ENCODE results near the gene PRKCE. TPM values are rescaled to one million over a fixed set of nuclear protein-coding genes. Genes with fewer than 3 reads are reported as not detected.

PRKCE gene
- total and polyA plus RNA-seq, 2 of the 8 experiments (the other 6 are each of a cell fraction or from before 2014, with no cell fraction given), result 0.54 to 2.1 TPM

- Histone ChIP-seq H4K8ac (ENCODE audit: extremely low read depth, insufficient read depth, low read length) (no peak overlapping the region), H3K36me3 (ENCODE audit: control insufficient read depth in 2 of 4, insufficient read depth in 4 of 4, low read length in 3 of 4) (no peaks in the 10 kb centered on the region), H3K79me2 (ENCODE audit: control insufficient read depth in 1 of 2, insufficient read depth in 2 of 2, low read length in 2 of 2) (no peaks in the 10 kb centered on the region), H4K20me1 (replicated peaks in 1 of 2; ENCODE audit: control insufficient read depth in 1 of 2, insufficient read depth in 2 of 2, low read length in 2 of 2) (no peaks in the 10 kb centered on the region), H3K79me1 (ENCODE audit: low read depth, low read length) (no peaks in the 10 kb centered on the region), H2BK120ac (replicated peaks; ENCODE audit: low read depth, low read length) (no peak overlapping the region), H3K4me2 (ENCODE audit: insufficient read depth in 1 of 2, low read depth in 2 of 2, low read length in 2 of 2) (no peak overlapping the region), H3K23ac (ENCODE audit: insufficient read length) (no peak overlapping the region), H3K9me3 (ENCODE audit: insufficient read depth in 2 of 2, low read depth in 1 of 2, low read length in 1 of 2) (no peaks in the 10 kb centered on the region), H3K14ac (ENCODE audit: insufficient read length) (no peak overlapping the region), H3K27ac (ENCODE audit: low read depth, low read length) (no peak overlapping the region), H3K4me1 (replicated peaks in 1 of 4; ENCODE audit: control insufficient read depth in 3 of 4, insufficient read depth in 4 of 4, low read length in 3 of 4) (no peaks in the 10 kb centered on the region; a peak in 1 of 7 replicates), H3K4me3 (ENCODE audit: extremely low read depth in 1 of 4, insufficient read depth in 2 of 4, low read depth in 3 of 4, low read length in 4 of 4) (no peak overlapping the region), H3K4ac (replicated peaks; ENCODE audit: insufficient read length, low read depth, low read length) (no peak overlapping the region), H2AFZ (ENCODE audit: low read length) (no peak overlapping the region), H2BK20ac (ENCODE audit: low read length) (no peak overlapping the region), H2BK5ac (ENCODE audit: low read depth, low read length) (no peak overlapping the region), H3K56ac (replicated peaks; ENCODE audit: insufficient read length, low read depth, low read length) (no peak overlapping the region), H3K27me3 (replicated peaks in 1 of 4; ENCODE audit: control insufficient read depth in 3 of 4, extremely low read depth in 1 of 4, insufficient read depth in 3 of 4, low read length in 3 of 4) (no peaks in the 10 kb centered on the region), H3K23me2 (ENCODE audit: low read depth, low read length) (no peaks in the 10 kb centered on the region), H4K5ac (ENCODE audit: insufficient read length, low read depth, low read length) (no peak overlapping the region), H3K18ac (ENCODE audit: extremely low read depth, low read length) (no peak overlapping the region), H3K9ac (replicated peaks in 1 of 4; ENCODE audit: extremely low read depth in 1 of 4, low read depth in 3 of 4, low read length in 3 of 4) (no peak overlapping the region), H2BK15ac (ENCODE audit: low read length) (no peak overlapping the region), H2AK5ac (ENCODE audit: low read depth, low read length) (no peak overlapping the region), H2BK12ac (ENCODE audit: low read depth, low read length) (no peak overlapping the region), H4K91ac (replicated peaks; ENCODE audit: insufficient read length, low read length) (no peak overlapping the region)
- DNase-seq (ENCODE audit: low read depth in 1 of 2, low spot score in 2 of 2) (no peak), FAIRE-seq (no peak)
- WGBS, 2 experiments (ENCODE audit: extremely low coverage in 1 of 2, insufficient coverage in 1 of 2, insufficient read length in 1 of 2, insufficient replicate concordance in 2 of 2, low coverage in 1 of 2, low lambda C conversion rate in 2 of 2, missing lambda C conversion rate in 1 of 2), result 95% methylated on average over 3 of the region's 3 CpGs; no CpG with 5 or more reads in 1 of the 2 experiments
- ChIA-PET POLR2A (ENCODE audit: partially characterized antibody) (no interaction called here), CTCF (ENCODE audit: partially characterized antibody) (interaction anchor here (0.9 to 2.3 kb wide), 7 partner anchors 10 to 76 kb away, joined by 3 to 9 read pairs (median 3); no protein-coding TSS in a partner anchor)
- TF ChIP-seq KDM4A (IDR thresholded peaks at IDR 0.05; ENCODE audit: low read depth, low read length, severe bottlenecking), result no peak
- TF ChIP-seq ASH2L (IDR thresholded peaks at IDR 0.05; ENCODE audit: low read length), result no peak
- TF ChIP-seq HDAC6 (IDR thresholded peaks at IDR 0.05; ENCODE audit: low read depth, low read length), result no peak
- no peak for TF ChIP-seq YY1 (IDR thresholded peaks at IDR 0.05; ENCODE audit: low read depth, low read length)
- no peak for TF ChIP-seq POLR2A (IDR thresholded peaks at IDR 0.05; ENCODE audit: control extremely low read depth in 1 of 2, low read depth in 2 of 2, low read length in 2 of 2)
- no peak for TF ChIP-seq CHD2 (IDR thresholded peaks at IDR 0.05; ENCODE audit: low read length)
- TF ChIP-seq SP1 (IDR thresholded peaks at IDR 0.05; ENCODE audit: low read depth, low read length), result no peak
- no peak for TF ChIP-seq ZNF274 (IDR thresholded peaks at IDR 0.05; ENCODE audit: borderline replicate concordance, extremely low read depth, low read length)
- no peak for TF ChIP-seq FOSL1 (IDR thresholded peaks at IDR 0.05; ENCODE audit: insufficient read depth, low read depth, low read length)
- no peak for TF ChIP-seq PHF8 (conservative IDR thresholded peaks at IDR 0.05; ENCODE audit: low read depth, low read length)
- TF ChIP-seq GABPA (IDR thresholded peaks at IDR 0.05; ENCODE audit: borderline replicate concordance, insufficient read depth, low read length), result no peak
- no peak for TF ChIP-seq TEAD4 (IDR thresholded peaks at IDR 0.05; ENCODE audit: low read depth, low read length)
- no peak for TF ChIP-seq SAP30 (IDR thresholded peaks at IDR 0.05; ENCODE audit: insufficient read depth, insufficient replicate concordance, low read length)
- no peak for TF ChIP-seq KDM1A (IDR thresholded peaks at IDR 0.05; ENCODE audit: borderline replicate concordance, low read length)
- no peak for TF ChIP-seq CEBPB (IDR thresholded peaks at IDR 0.05; ENCODE audit: low read depth, low read length)
These were observed 260.1 kb downstream of the PRKCE start for GRCh38 chr2:45911538-45911937.
